GM12878 (cell line): Measurements from ENCODE around the gene GARIN3. TPM values are rescaled to one million over a fixed set of nuclear protein-coding genes. Genes with fewer than 3 reads are reported as not detected.

Experiments
- ATAC-seq: fragments of 200-7000 bp; cut with Tn5 transposase; 3 replicates; pipeline ENCODE4 v1.9.1; 2020; ENCODE audit warnings: mild to moderate bottlenecking, moderate library complexity
- BruUV-seq: library from RNA; stranded (reverse); fragments of 400-500 nt; replicated peaks from 2 replicates; lab custom pipeline; 2021; lab: Mats Ljungman, UMichigan
- CTCF ChIA-PET: fragments of 300-600 bp; sonication (Branson Sonifier 250); formaldehyde crosslinking; extraction: SDS; loops from one replicate; lab custom pipeline; 2021; ENCODE audit warnings: inconsistent platforms; lab: Yijun Ruan, JAX
- POLR2A ChIA-PET: fragments of 350-600 bp; formaldehyde crosslinking; extraction: SDS; loops from one replicate; lab custom pipeline; 2021; ENCODE audit warnings: inconsistent platforms; lab: Charles Lee
- RAD21 ChIA-PET: fragments of 300-600 bp; sonication (Branson Sonifier 250); formaldehyde crosslinking; loops from one replicate; lab custom pipeline; 2023; ENCODE audit warnings: antibody characterized with exemption; ENCODE audit not compliant: unreplicated experiment; lab: Charles Lee
- SMC1A ChIA-PET: fragments of 300-600 bp; sonication (Branson Sonifier 250); formaldehyde crosslinking; loops from one replicate; lab custom pipeline; 2023; ENCODE audit not compliant: unreplicated experiment, uncharacterized antibody; lab: Charles Lee
- DNase-seq: peaks from one replicate; pipeline ENCODE4 v3.0.0-alpha.2; 2011; ENCODE audit warnings: low read depth, low spot score
- FAIRE-seq: peaks from 3 replicates; lab custom pipeline; 2011; peaks lifted over from hg19 to GRCh38; lab: Jason Lieb, UNC
- H2AFZ ChIP-seq: 2 replicates; pipeline ENCODE4 v1.6.0; 2011; ENCODE audit warnings: low read depth, low read length, control low read depth; ENCODE audit not compliant: control insufficient read depth
- H3K27ac ChIP-seq: 2 replicates; pipeline ENCODE4 v1.5.1; 2011; ENCODE audit warnings: control low read depth; ENCODE audit not compliant: control insufficient read depth, insufficient read depth
- H3K27me3 ChIP-seq, 2 experiments: replicated peaks in 1 of 2; 2 replicates each; pipeline versions ENCODE4 v1.6.0 to v1.6.1; 2011; ENCODE audit warnings: low read length in 1 of 2; ENCODE audit not compliant: control insufficient read depth in 2 of 2, insufficient read depth in 2 of 2
- H3K36me3 ChIP-seq, 2 experiments: 2 replicates each; pipeline ENCODE4 v1.5.1; 2011; ENCODE audit warnings: low read length in 1 of 2; ENCODE audit not compliant: control insufficient read depth in 2 of 2, insufficient read depth in 2 of 2
- H3K4me1 ChIP-seq: 2 replicates; pipeline ENCODE4 v1.6.1; 2011; ENCODE audit warnings: mild to moderate bottlenecking, low read length, moderate library complexity, mixed read lengths; ENCODE audit not compliant: control insufficient read depth, insufficient read depth
- H3K4me2 ChIP-seq: 2 replicates; pipeline ENCODE4 v1.6.0; 2011; ENCODE audit warnings: control low read depth; ENCODE audit not compliant: control insufficient read depth, insufficient read depth
- H3K4me3 ChIP-seq: fragments of 200-600 bp; sonication (generic); 2 replicates; pipeline ENCODE4 v1.5.1; 2016
- H3K79me2 ChIP-seq: 2 replicates; pipeline ENCODE4 v1.6.0; 2011; ENCODE audit warnings: low read length; ENCODE audit not compliant: control insufficient read depth, insufficient read depth
- H3K9ac ChIP-seq: 2 replicates; pipeline ENCODE4 v1.8.0; 2011; ENCODE audit warnings: low read length, control low read depth, mixed read lengths; ENCODE audit not compliant: control insufficient read depth, insufficient read depth
- H3K9me3 ChIP-seq: replicated peaks from 3 replicates; pipeline ENCODE4 v1.5.1; 2011; ENCODE audit warnings: mild to moderate bottlenecking, low read length; ENCODE audit not compliant: control insufficient read depth, insufficient read depth
- H4K20me1 ChIP-seq: 2 replicates; pipeline ENCODE4 v1.6.0; 2011; ENCODE audit not compliant: control insufficient read depth, insufficient read depth
- ATF7 ChIP-seq: fragments of 450-650 bp; IDR thresholded peaks from 2 replicates; pipeline ENCODE4 v1.6.1; 2016; ENCODE audit warnings: low read depth, mild to moderate bottlenecking
- BCLAF1 ChIP-seq: fragments of 450-650 bp; IDR thresholded peaks from 2 replicates; pipeline ENCODE4 v1.6.1; 2017; ENCODE audit warnings: antibody characterized with exemption, mild to moderate bottlenecking, moderate library complexity
- EZH2 ChIP-seq: IDR thresholded peaks from 2 replicates; pipeline ENCODE4 v1.6.1; 2012; ENCODE audit warnings: low read depth, mild to moderate bottlenecking, control low read depth, inconsistent platforms, low read length, borderline replicate concordance; ENCODE audit not compliant: control insufficient read depth
- GABPA ChIP-seq: IDR thresholded peaks from 2 replicates; pipeline ENCODE4 v1.6.1; 2014; ENCODE audit warnings: antibody characterized with exemption, low read depth, mild to moderate bottlenecking, inconsistent platforms
- KLF5 ChIP-seq: fragments of 450-650 bp; IDR thresholded peaks from 2 replicates; pipeline ENCODE4 v1.6.1; 2014; ENCODE audit warnings: mild to moderate bottlenecking; ENCODE audit not compliant: partially characterized antibody
- MYB ChIP-seq: fragments of 150-350 bp; IDR thresholded peaks from 2 replicates; pipeline ENCODE4 v1.6.1; 2014; ENCODE audit warnings: mild to moderate bottlenecking, low read depth, low read length, borderline replicate concordance
- POLR2AphosphoS5 ChIP-seq: IDR thresholded peaks from 2 replicates; pipeline ENCODE4 v1.6.1; 2011; ENCODE audit warnings: mild to moderate bottlenecking, low read length, inconsistent platforms
- RFX5 ChIP-seq: IDR thresholded peaks from 2 replicates; pipeline ENCODE4 v1.6.1; 2011; ENCODE audit warnings: low read depth, low read length, improper control_type of control experiment
- WGBS: methylation state at CpG from one replicate; pipeline ENCODE4 v1.1.6; 2016; ENCODE audit warnings: low lambda C conversion rate; ENCODE audit not compliant: insufficient replicate concordance, insufficient coverage; ENCODE audit errors: missing lambda C conversion rate; 5-methylcytosine and 5-hydroxymethylcytosine counted together
- in situ Hi-C: fragments of 300-500 bp; cut with MboI; formaldehyde crosslinking; loops from 9 replicates; pipeline ENCODE4 v1.14.3; 2018; ENCODE audit warnings: mixed read lengths
- intact Hi-C: fragments of 100-400 bp; cut with micrococcal nuclease; formaldehyde crosslinking; loops from one replicate; pipeline ENCODE4 v1.14.2; 2022; ENCODE audit not compliant: unreplicated experiment
- polyA plus RNA-seq, 11 experiments: library from polyadenylated mRNA; depleted of rRNA in 4 of 11; unstranded in 6 of 11; stranded (reverse) in 5 of 11; fragments of >200 nt; fragmentation: Nextera tagmentation in 4 of 11; fragmentation: Illumina TruSeq in 1 of 11; extraction: Ambion mirVana in 4 of 11; extraction: Trizol in 1 of 11; gene quantifications; 1 replicate in 1 of 11; 2 replicates in 10 of 11; pipeline versions ENCODE4 v1.2.1 to v1.2.3, GENCODE V29; 2011 to 2016; ENCODE audit warnings: inconsistent platforms in 2 of 11, missing spikeins in 2 of 11, low read depth in 1 of 11
- total RNA-seq, 4 experiments: library from RNA; depleted of rRNA in 3 of 4; stranded (reverse); fragments of >200 nt in 3 of 4; fragmentation: Illumina TruSeq in 1 of 4; extraction: Trizol in 1 of 4; gene quantifications; 2 replicates each; pipeline versions ENCODE4 v1.2.1 to v1.2.3, GENCODE V29; 2013 to 2021

Gene GARIN3
- total and polyA plus RNA-seq, 10 of the 15 experiments (the other 5 are each of a cell fraction or from before 2014, with no cell fraction given), result 0.15 TPM; not detected in 9

DNA sequence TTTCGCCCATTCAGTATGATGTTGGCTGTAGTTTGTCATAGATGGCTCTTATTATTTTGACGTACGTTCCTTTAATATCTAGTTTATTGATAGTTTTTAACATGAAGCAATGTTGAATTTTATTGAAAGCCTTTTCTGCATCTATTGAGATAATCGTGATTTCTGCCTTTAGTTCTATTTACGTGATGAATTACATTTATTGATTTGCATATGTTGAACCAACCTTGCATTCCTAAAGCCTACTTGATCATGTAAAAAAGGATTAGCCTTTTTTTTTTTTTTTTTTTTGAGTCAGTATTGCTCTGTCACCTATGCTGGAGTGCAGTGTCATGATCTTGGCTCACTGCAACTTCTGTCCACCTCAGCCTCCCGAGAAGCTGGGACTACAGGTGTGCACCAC lies 39.6 kb upstream of the GARIN3 start (continued):
- TF ChIP-seq MYB (no peak), RFX5 (no peak), EZH2 (no peak), KLF5 (no peak)

GRCh38 chr5:157204765-157205164 lies 38.7 kb upstream of the GARIN3 start:
- BruUV-seq, result no TSS peak
- no peak for DNase-seq
- no peak overlapping the region for H3K27ac ChIP-seq

More at GRCh38 chr5:157204765-157205164, 38.7 kb upstream of the GARIN3 start:
- whole genome bisulfite sequencing, result 26% methylated on average over 4 of the region's 4 CpGs
- Histone ChIP-seq H3K9me3 (no peaks in the 10 kb centered on the region; the same call in 2 of the 3 replicates), H3K36me3 (no peaks in the 10 kb centered on the region), H3K9ac (no peak overlapping the region), H3K79me2 (no peaks in the 10 kb centered on the region), H3K4me3 (no peak overlapping the region), H3K4me1 (no peaks in the 10 kb centered on the region), H4K20me1 (no peaks in the 10 kb centered on the region; the same call in 1 of the 2 replicates), H2AFZ (peak overlapping the region; percentile 54), H3K4me2 (no peak overlapping the region), H3K27me3 (no peaks in the 10 kb centered on the region)
- in situ Hi-C loops (no loop called here), intact Hi-C loops (no loop called here)
- FAIRE-seq (no peak), ATAC-seq (no peak; the same call in 2 of the 3 replicates)
- CTCF ChIA-PET, result interaction anchor here (0.7 to 2.5 kb wide), 4 partner anchors 9 to 56 kb away, joined by 3 to 10 read pairs (median 4); no protein-coding TSS in a partner anchor
- SMC1A ChIA-PET, result interaction anchor here (0.6 to 1.9 kb wide), 10 partner anchors 9 to 123 kb away, joined by 3 to 11 read pairs (median 4); no protein-coding TSS in a partner anchor
- POLR2A ChIA-PET, result interaction anchor here (1.3 kb wide), 1 partner anchor 46 kb away, joined by 3 read pairs; no protein-coding TSS in a partner anchor
- no peak for TF ChIP-seq POLR2AphosphoS5
- peak; percentile 32; the same call in 1 of the 2 replicates for TF ChIP-seq GABPA
- peak; percentile 28; the same call in 1 of the 2 replicates for TF ChIP-seq ATF7
- no peak for TF ChIP-seq BCLAF1
- RAD21 ChIA-PET, result interaction anchor here (1.1 to 1.5 kb wide), 3 partner anchors 33 to 57 kb away, joined by 3 to 4 read pairs (median 3); no protein-coding TSS in a partner anchor
